Measurements from ENCODE around the gene ZDHHC7.

Gene ZDHHC7

DNA sequence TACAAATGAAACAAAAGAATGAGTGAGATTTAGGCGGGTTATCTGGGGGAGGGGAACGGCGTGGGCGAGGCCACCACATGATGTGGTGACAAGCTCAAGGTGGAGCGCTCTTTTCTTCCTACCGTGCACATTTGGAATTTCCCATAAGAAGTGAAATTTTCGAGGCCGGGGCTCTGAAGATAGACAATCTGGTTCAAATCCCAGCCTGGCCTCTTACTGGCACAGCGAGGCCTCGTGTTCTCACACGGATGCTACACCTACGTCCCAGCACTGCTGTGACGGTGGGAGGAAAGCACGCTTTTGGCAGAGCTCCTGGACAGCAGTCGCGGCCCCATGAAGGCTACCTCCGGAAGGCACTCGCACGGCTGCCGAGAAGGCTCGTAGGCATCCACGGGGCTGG is 25.2 kb downstream of the ZDHHC7 start:
- Histone ChIP-seq H3K27ac (ENCODE audit: low read length) (no peak overlapping the region), H2AFZ (ENCODE audit: low read depth, low read length) (no peak overlapping the region), H3K9ac (ENCODE audit: low read length) (no peak overlapping the region), H3K4me1 (ENCODE audit: low read length) (no peaks in the 10 kb centered on the region), H3K4me2 (ENCODE audit: low read length) (no peak overlapping the region), H3K9me3 (ENCODE audit: insufficient read depth, low read length) (no peaks in the 10 kb centered on the region), H3K36me3 (replicated peaks; ENCODE audit: low read depth, low read length) (peaks cover 22% of the 10 kb centered on the region), H3K4me3 (ENCODE audit: low read length) (no peak overlapping the region), H4K20me1 (ENCODE audit: insufficient read depth, low read length) (no peaks in the 10 kb centered on the region; the same call in none of the 2 replicates), H3K27me3 (ENCODE audit: low read depth, low read length) (no peaks in the 10 kb centered on the region), H3K79me2 (ENCODE audit: low read length) (peaks cover 14% of the 10 kb centered on the region; the same call in 1 of the 2 replicates)
- TF ChIP-seq, protein P1, sequence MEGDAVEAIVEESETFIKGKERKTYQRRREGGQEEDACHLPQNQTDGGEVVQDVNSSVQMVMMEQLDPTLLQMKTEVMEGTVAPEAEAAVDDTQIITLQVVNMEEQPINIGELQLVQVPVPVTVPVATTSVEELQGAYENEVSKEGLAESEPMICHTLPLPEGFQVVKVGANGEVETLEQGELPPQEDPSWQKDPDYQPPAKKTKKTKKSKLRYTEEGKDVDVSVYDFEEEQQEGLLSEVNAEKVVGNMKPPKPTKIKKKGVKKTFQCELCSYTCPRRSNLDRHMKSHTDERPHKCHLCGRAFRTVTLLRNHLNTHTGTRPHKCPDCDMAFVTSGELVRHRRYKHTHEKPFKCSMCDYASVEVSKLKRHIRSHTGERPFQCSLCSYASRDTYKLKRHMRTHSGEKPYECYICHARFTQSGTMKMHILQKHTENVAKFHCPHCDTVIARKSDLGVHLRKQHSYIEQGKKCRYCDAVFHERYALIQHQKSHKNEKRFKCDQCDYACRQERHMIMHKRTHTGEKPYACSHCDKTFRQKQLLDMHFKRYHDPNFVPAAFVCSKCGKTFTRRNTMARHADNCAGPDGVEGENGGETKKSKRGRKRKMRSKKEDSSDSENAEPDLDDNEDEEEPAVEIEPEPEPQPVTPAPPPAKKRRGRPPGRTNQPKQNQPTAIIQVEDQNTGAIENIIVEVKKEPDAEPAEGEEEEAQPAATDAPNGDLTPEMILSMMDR (IDR thresholded peaks at IDR 0.05; ENCODE audit: low read depth, low read length), result no peak
- no peak for TF ChIP-seq EZH2phosphoT487 (IDR thresholded peaks at IDR 0.05; ENCODE audit: low read depth)

DNA sequence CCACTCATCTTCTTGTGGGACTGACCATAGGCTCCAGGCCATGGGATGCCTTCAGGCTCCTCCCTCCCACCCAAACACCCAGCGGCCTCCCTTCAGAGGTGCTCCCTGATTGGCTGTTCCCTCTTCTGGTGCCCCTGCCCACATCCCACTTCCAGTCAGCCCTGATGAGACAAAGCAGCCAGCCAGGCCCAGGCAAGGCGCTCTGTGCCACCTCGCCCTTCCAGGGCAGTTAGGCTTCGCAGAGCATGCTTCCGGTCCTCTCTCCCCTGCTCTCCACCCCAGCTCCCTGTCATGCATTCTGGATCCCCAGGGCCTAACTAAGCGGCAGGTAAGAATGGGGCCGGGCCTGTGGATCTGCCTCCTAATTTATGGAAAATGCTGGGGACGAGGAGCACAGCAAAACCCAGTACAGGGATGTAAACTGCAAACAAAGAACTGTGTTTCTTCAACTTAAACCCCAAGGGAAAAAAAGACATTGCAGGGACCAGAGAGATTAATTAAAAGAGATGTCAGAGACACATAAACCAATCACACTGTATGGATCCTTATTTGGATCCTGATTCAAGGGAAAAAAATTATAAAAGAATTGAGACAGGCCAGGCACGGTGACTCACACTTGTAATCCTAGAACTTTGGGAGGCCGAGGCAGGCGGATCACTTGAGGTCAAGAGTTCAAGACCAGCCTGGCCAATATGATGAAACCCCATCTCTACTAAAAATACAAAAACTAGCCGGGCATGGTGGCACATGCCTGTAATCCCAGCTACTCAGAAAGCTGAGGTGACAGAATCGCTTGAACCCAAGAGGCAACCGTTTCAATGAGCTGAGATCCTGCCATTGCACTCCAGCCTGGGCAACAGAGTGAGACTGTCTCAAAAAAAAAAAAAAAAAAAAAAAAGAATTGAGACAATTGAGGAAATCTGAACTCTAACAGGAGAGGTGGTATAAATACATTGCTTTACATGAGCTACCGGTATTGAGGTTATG is 26.0 kb downstream of the ZDHHC7 start:
- TF ChIP-seq, protein P1 (IDR thresholded peaks at IDR 0.05; ENCODE audit: low read depth, low read length), result no peak
- TF ChIP-seq EZH2phosphoT487 (IDR thresholded peaks at IDR 0.05; ENCODE audit: low read depth), result no peak
- H3K27me3 ChIP-seq (ENCODE audit: low read depth, low read length), result no peaks in the 10 kb centered on the region
- H3K9me3 ChIP-seq (ENCODE audit: insufficient read depth, low read length), result no peaks in the 10 kb centered on the region
- no peaks in the 10 kb centered on the region for H3K4me1 ChIP-seq (ENCODE audit: low read length)
- no peak overlapping the region for H3K4me2 ChIP-seq (ENCODE audit: low read length)
- peaks cover 20% of the 10 kb centered on the region for H3K36me3 ChIP-seq (replicated peaks; ENCODE audit: low read depth, low read length)
- H3K27ac ChIP-seq (ENCODE audit: low read length), result no peak overlapping the region
- H4K20me1 ChIP-seq (ENCODE audit: insufficient read depth, low read length), result no peaks in the 10 kb centered on the region; the same call in none of the 2 replicates
- H3K79me2 ChIP-seq (ENCODE audit: low read length), result peaks cover 14% of the 10 kb centered on the region; the same call in 1 of the 2 replicates
- H2AFZ ChIP-seq (ENCODE audit: low read depth, low read length), result no peak overlapping the region
- H3K9ac ChIP-seq (ENCODE audit: low read length), result no peak overlapping the region
- H3K4me3 ChIP-seq (ENCODE audit: low read length), result no peak overlapping the region

DNA sequence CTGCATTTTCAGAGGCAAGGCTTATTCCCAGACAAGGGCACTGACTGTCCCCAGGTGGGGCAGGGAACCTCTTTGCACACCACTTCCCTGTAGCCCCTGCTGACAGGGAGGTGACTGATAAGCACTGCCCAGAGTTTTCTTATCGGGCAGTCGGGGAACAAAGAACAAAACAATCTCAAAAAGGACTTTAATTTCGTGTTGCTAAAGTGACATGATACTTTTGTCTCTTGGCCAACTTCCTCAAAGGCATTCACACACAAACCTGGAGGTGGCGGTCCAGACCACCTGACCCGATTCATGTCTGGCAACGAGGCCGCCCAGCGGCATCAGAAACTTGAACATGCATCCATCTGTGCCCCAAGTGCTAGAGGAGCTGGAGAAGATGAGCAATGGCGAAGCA is 28.9 kb downstream of the ZDHHC7 start:
- Histone ChIP-seq H3K79me2 (ENCODE audit: low read length) (peaks cover 14% of the 10 kb centered on the region; the same call in 1 of the 2 replicates), H3K9me3 (ENCODE audit: insufficient read depth, low read length) (no peaks in the 10 kb centered on the region), H3K36me3 (replicated peaks; ENCODE audit: low read depth, low read length) (peaks cover 17% of the 10 kb centered on the region), H3K4me2 (ENCODE audit: low read length) (no peak overlapping the region), H3K4me3 (ENCODE audit: low read length) (no peak overlapping the region), H3K4me1 (ENCODE audit: low read length) (no peaks in the 10 kb centered on the region), H3K27ac (ENCODE audit: low read length) (no peak overlapping the region), H2AFZ (ENCODE audit: low read depth, low read length) (no peak overlapping the region), H4K20me1 (ENCODE audit: insufficient read depth, low read length) (no peaks in the 10 kb centered on the region; the same call in none of the 2 replicates), H3K27me3 (ENCODE audit: low read depth, low read length) (no peaks in the 10 kb centered on the region), H3K9ac (ENCODE audit: low read length) (no peak overlapping the region)
- TF ChIP-seq, protein P1 (IDR thresholded peaks at IDR 0.05; ENCODE audit: low read depth, low read length), result no peak
- TF ChIP-seq EZH2phosphoT487 (IDR thresholded peaks at IDR 0.05; ENCODE audit: low read depth), result no peak

GRCh38 chr16:84979516-84979915 is 31.8 kb downstream of the ZDHHC7 start:
- Histone ChIP-seq H3K79me2 (ENCODE audit: low read length) (no peaks in the 10 kb centered on the region), H3K9ac (ENCODE audit: low read length) (no peak overlapping the region), H3K4me1 (ENCODE audit: low read length) (no peaks in the 10 kb centered on the region), H3K27ac (ENCODE audit: low read length) (no peak overlapping the region), H3K9me3 (ENCODE audit: insufficient read depth, low read length) (no peaks in the 10 kb centered on the region), H2AFZ (ENCODE audit: low read depth, low read length) (no peak overlapping the region), H3K4me3 (ENCODE audit: low read length) (no peak overlapping the region), H3K27me3 (ENCODE audit: low read depth, low read length) (no peaks in the 10 kb centered on the region), H3K4me2 (ENCODE audit: low read length) (no peak overlapping the region), H3K36me3 (replicated peaks; ENCODE audit: low read depth, low read length) (peaks cover 25% of the 10 kb centered on the region), H4K20me1 (ENCODE audit: insufficient read depth, low read length) (no peaks in the 10 kb centered on the region)
- no peak for TF ChIP-seq EZH2phosphoT487 (IDR thresholded peaks at IDR 0.05; ENCODE audit: low read depth)
- TF ChIP-seq, protein P1 (IDR thresholded peaks at IDR 0.05; ENCODE audit: low read depth, low read length), result no peak
